ENCODE measurements around the gene NXPH1.

- TF ChIP-seq POLR2A (IDR thresholded peaks at IDR 0.05; ENCODE audit: low read length) (no peak), GATA1 (IDR thresholded peaks at IDR 0.05; ENCODE audit: low read depth, low read length) (no peak)
Measured at GRCh38 chr7:8629504-8629903, 196.1 kb downstream of the NXPH1 start.

All from erythroblast (primary cell).